Measurements from ENCODE around the gene CASP8AP2.
"Not testable (repeated sequence)": the region's sequence is repeated elsewhere in the genome, so short reads cannot be mapped to it uniquely, and the experiment has no call there.

The CASP8AP2 gene

GRCh38 chr6:89840538-89840937, 10.9 kb downstream of the CASP8AP2 start:
- Histone ChIP-seq H3K4me3 (ENCODE audit: insufficient read depth, low read depth, low read length, poor library complexity, severe bottlenecking) (no peak overlapping the region), H3K36me3 (ENCODE audit: control insufficient read depth, insufficient read depth, low read length) (no peaks in the 10 kb centered on the region), H3K4me1 (ENCODE audit: control insufficient read depth, insufficient read depth, low read length, poor library complexity, severe bottlenecking) (peaks cover 14% of the 10 kb centered on the region), H3K9me3 (ENCODE audit: control insufficient read depth, low read length) (no peaks in the 10 kb centered on the region), H3K27ac (ENCODE audit: insufficient read depth, low read length, poor library complexity, severe bottlenecking) (no peak overlapping the region), H3K27me3 (replicated peaks; ENCODE audit: control insufficient read depth, insufficient read depth, low read length, poor library complexity, severe bottlenecking) (no peaks in the 10 kb centered on the region)
- no peak for DNase-seq

- Histone ChIP-seq H3K36me3 (ENCODE audit: control insufficient read depth, insufficient read depth, low read length) (peaks cover 3% of the 10 kb centered on the region), H3K9me3 (ENCODE audit: control insufficient read depth, low read length) (no peaks in the 10 kb centered on the region), H3K27ac (ENCODE audit: insufficient read depth, low read length, poor library complexity, severe bottlenecking) (no peak overlapping the region), H3K27me3 (replicated peaks; ENCODE audit: control insufficient read depth, insufficient read depth, low read length, poor library complexity, severe bottlenecking) (no peaks in the 10 kb centered on the region), H3K4me3 (ENCODE audit: insufficient read depth, low read depth, low read length, poor library complexity, severe bottlenecking) (no peak overlapping the region), H3K4me1 (ENCODE audit: control insufficient read depth, insufficient read depth, low read length, poor library complexity, severe bottlenecking) (no peaks in the 10 kb centered on the region)
- no peak for DNase-seq
Observed at GRCh38 chr6:89842228-89842627, 12.5 kb downstream of the CASP8AP2 start.

- H3K9me3 ChIP-seq (ENCODE audit: control insufficient read depth, low read length), result no peaks in the 10 kb centered on the region
- no peak for DNase-seq
- no peak overlapping the region for H3K27ac ChIP-seq (ENCODE audit: insufficient read depth, low read length, poor library complexity, severe bottlenecking)
- H3K36me3 ChIP-seq (ENCODE audit: control insufficient read depth, insufficient read depth, low read length), result peaks cover 3% of the 10 kb centered on the region
- no peak overlapping the region for H3K4me3 ChIP-seq (ENCODE audit: insufficient read depth, low read depth, low read length, poor library complexity, severe bottlenecking)
- H3K4me1 ChIP-seq (ENCODE audit: control insufficient read depth, insufficient read depth, low read length, poor library complexity, severe bottlenecking), result no peaks in the 10 kb centered on the region
- H3K27me3 ChIP-seq (replicated peaks; ENCODE audit: control insufficient read depth, insufficient read depth, low read length, poor library complexity, severe bottlenecking), result no peaks in the 10 kb centered on the region
Observed at GRCh38 chr6:89843070-89843469, 13.4 kb downstream of the CASP8AP2 start.

- not testable (repeated sequence) for DNase-seq; H3K4me3 ChIP-seq (ENCODE audit: insufficient read depth, low read depth, low read length, poor library complexity, severe bottlenecking); H3K27me3 ChIP-seq (replicated peaks; ENCODE audit: control insufficient read depth, insufficient read depth, low read length, poor library complexity, severe bottlenecking); H3K4me1 ChIP-seq (ENCODE audit: control insufficient read depth, insufficient read depth, low read length, poor library complexity, severe bottlenecking); H3K27ac ChIP-seq (ENCODE audit: insufficient read depth, low read length, poor library complexity, severe bottlenecking); H3K36me3 ChIP-seq (ENCODE audit: control insufficient read depth, insufficient read depth, low read length); H3K9me3 ChIP-seq (ENCODE audit: control insufficient read depth, low read length)
Observed at GRCh38 chr6:89847513-89847912, 17.8 kb downstream of the CASP8AP2 start.

GRCh38 chr6:89853068-89853467, 23.4 kb downstream of the CASP8AP2 start:
- Histone ChIP-seq H3K27me3 (replicated peaks; ENCODE audit: control insufficient read depth, insufficient read depth, low read length, poor library complexity, severe bottlenecking) (no peaks in the 10 kb centered on the region), H3K4me3 (ENCODE audit: insufficient read depth, low read depth, low read length, poor library complexity, severe bottlenecking) (no peak overlapping the region), H3K27ac (ENCODE audit: insufficient read depth, low read length, poor library complexity, severe bottlenecking) (no peak overlapping the region), H3K36me3 (ENCODE audit: control insufficient read depth, insufficient read depth, low read length) (peaks cover 31% of the 10 kb centered on the region), H3K9me3 (ENCODE audit: control insufficient read depth, low read length) (no peaks in the 10 kb centered on the region), H3K4me1 (ENCODE audit: control insufficient read depth, insufficient read depth, low read length, poor library complexity, severe bottlenecking) (no peaks in the 10 kb centered on the region)
- DNase-seq, result no peak

- Histone ChIP-seq H3K27ac (ENCODE audit: insufficient read depth, low read length, poor library complexity, severe bottlenecking) (no peak overlapping the region), H3K4me1 (ENCODE audit: control insufficient read depth, insufficient read depth, low read length, poor library complexity, severe bottlenecking) (no peaks in the 10 kb centered on the region), H3K27me3 (replicated peaks; ENCODE audit: control insufficient read depth, insufficient read depth, low read length, poor library complexity, severe bottlenecking) (no peaks in the 10 kb centered on the region), H3K36me3 (ENCODE audit: control insufficient read depth, insufficient read depth, low read length) (peaks cover 50% of the 10 kb centered on the region), H3K4me3 (ENCODE audit: insufficient read depth, low read depth, low read length, poor library complexity, severe bottlenecking) (no peak overlapping the region), H3K9me3 (ENCODE audit: control insufficient read depth, low read length) (no peaks in the 10 kb centered on the region)
- no peak for DNase-seq
Observed at GRCh38 chr6:89858041-89858440, 28.4 kb downstream of the CASP8AP2 start.

GRCh38 chr6:89859744-89860143, 30.1 kb downstream of the CASP8AP2 start:
- H3K4me3 ChIP-seq (ENCODE audit: insufficient read depth, low read depth, low read length, poor library complexity, severe bottlenecking), result no peak overlapping the region
- H3K9me3 ChIP-seq (ENCODE audit: control insufficient read depth, low read length), result no peaks in the 10 kb centered on the region
- no peaks in the 10 kb centered on the region for H3K27me3 ChIP-seq (replicated peaks; ENCODE audit: control insufficient read depth, insufficient read depth, low read length, poor library complexity, severe bottlenecking)
- H3K4me1 ChIP-seq (ENCODE audit: control insufficient read depth, insufficient read depth, low read length, poor library complexity, severe bottlenecking), result no peaks in the 10 kb centered on the region
- no peak for DNase-seq
- no peak overlapping the region for H3K27ac ChIP-seq (ENCODE audit: insufficient read depth, low read length, poor library complexity, severe bottlenecking)
- H3K36me3 ChIP-seq (ENCODE audit: control insufficient read depth, insufficient read depth, low read length), result peaks cover 41% of the 10 kb centered on the region

- Histone ChIP-seq H3K9me3 (ENCODE audit: control insufficient read depth, low read length) (no peaks in the 10 kb centered on the region), H3K4me3 (ENCODE audit: insufficient read depth, low read depth, low read length, poor library complexity, severe bottlenecking) (no peak overlapping the region), H3K36me3 (ENCODE audit: control insufficient read depth, insufficient read depth, low read length) (peaks cover 41% of the 10 kb centered on the region), H3K4me1 (ENCODE audit: control insufficient read depth, insufficient read depth, low read length, poor library complexity, severe bottlenecking) (no peaks in the 10 kb centered on the region), H3K27ac (ENCODE audit: insufficient read depth, low read length, poor library complexity, severe bottlenecking) (no peak overlapping the region), H3K27me3 (replicated peaks; ENCODE audit: control insufficient read depth, insufficient read depth, low read length, poor library complexity, severe bottlenecking) (no peaks in the 10 kb centered on the region)
- no peak for DNase-seq
Observed at GRCh38 chr6:89862273-89862672, 32.6 kb downstream of the CASP8AP2 start.

- Histone ChIP-seq H3K4me3 (ENCODE audit: insufficient read depth, low read depth, low read length, poor library complexity, severe bottlenecking) (no peak overlapping the region), H3K36me3 (ENCODE audit: control insufficient read depth, insufficient read depth, low read length) (peaks cover 44% of the 10 kb centered on the region), H3K4me1 (ENCODE audit: control insufficient read depth, insufficient read depth, low read length, poor library complexity, severe bottlenecking) (no peaks in the 10 kb centered on the region), H3K27ac (ENCODE audit: insufficient read depth, low read length, poor library complexity, severe bottlenecking) (no peak overlapping the region), H3K27me3 (replicated peaks; ENCODE audit: control insufficient read depth, insufficient read depth, low read length, poor library complexity, severe bottlenecking) (no peaks in the 10 kb centered on the region), H3K9me3 (ENCODE audit: control insufficient read depth, low read length) (no peaks in the 10 kb centered on the region)
- DNase-seq, result no peak
Observed at GRCh38 chr6:89862698-89863097, 33.0 kb downstream of the CASP8AP2 start.

- no peak overlapping the region for H3K27ac ChIP-seq (ENCODE audit: insufficient read depth, low read length, poor library complexity, severe bottlenecking)
- no peaks in the 10 kb centered on the region for H3K27me3 ChIP-seq (replicated peaks; ENCODE audit: control insufficient read depth, insufficient read depth, low read length, poor library complexity, severe bottlenecking)
- no peak overlapping the region for H3K4me3 ChIP-seq (ENCODE audit: insufficient read depth, low read depth, low read length, poor library complexity, severe bottlenecking)
- H3K36me3 ChIP-seq (ENCODE audit: control insufficient read depth, insufficient read depth, low read length), result peaks cover 32% of the 10 kb centered on the region
- H3K9me3 ChIP-seq (ENCODE audit: control insufficient read depth, low read length), result no peaks in the 10 kb centered on the region
- no peak for DNase-seq
- no peaks in the 10 kb centered on the region for H3K4me1 ChIP-seq (ENCODE audit: control insufficient read depth, insufficient read depth, low read length, poor library complexity, severe bottlenecking)
Observed at GRCh38 chr6:89866024-89866678, 36.5 kb downstream of the CASP8AP2 start.
